ENCODE results near the gene C6orf15. TPM values are rescaled to one million over a fixed set of nuclear protein-coding genes. Genes with fewer than 3 reads are reported as not detected.

The C6orf15 gene
- total RNA-seq, 1 experiment from 2014 or later = not detected

DNA sequence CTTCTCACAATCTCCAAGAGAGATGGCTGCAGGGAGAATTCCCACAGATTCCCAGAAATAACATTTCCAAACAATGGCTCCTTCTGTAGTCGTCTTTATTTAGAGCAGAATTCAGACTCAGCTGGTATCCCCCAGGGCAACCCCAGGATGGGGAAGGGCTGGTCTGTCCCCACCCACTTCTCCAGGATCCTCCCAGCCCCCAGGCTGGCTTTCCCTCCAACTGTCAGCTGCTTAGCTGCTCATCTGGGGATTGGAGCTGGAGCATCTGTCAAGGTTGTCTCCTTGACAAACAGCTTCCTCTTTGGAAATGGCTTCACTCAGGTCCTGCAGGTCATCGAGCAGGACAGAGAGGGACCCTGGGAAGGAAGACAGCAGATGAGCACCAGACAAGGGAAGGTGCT is 30.0 kb upstream of the C6orf15 start:
- H3K27me3 ChIP-seq (ENCODE audit: control insufficient read depth, insufficient read depth, low read length) = no peaks in the 10 kb centered on the region
- in situ Hi-C loops (cut with HindIII; ENCODE audit: low pct_unique_long_range_greater_than_20kb, low sequenced_read_pairs) = no loop called here
- ATAC-seq = no peak
- TF ChIP-seq, protein P1, sequence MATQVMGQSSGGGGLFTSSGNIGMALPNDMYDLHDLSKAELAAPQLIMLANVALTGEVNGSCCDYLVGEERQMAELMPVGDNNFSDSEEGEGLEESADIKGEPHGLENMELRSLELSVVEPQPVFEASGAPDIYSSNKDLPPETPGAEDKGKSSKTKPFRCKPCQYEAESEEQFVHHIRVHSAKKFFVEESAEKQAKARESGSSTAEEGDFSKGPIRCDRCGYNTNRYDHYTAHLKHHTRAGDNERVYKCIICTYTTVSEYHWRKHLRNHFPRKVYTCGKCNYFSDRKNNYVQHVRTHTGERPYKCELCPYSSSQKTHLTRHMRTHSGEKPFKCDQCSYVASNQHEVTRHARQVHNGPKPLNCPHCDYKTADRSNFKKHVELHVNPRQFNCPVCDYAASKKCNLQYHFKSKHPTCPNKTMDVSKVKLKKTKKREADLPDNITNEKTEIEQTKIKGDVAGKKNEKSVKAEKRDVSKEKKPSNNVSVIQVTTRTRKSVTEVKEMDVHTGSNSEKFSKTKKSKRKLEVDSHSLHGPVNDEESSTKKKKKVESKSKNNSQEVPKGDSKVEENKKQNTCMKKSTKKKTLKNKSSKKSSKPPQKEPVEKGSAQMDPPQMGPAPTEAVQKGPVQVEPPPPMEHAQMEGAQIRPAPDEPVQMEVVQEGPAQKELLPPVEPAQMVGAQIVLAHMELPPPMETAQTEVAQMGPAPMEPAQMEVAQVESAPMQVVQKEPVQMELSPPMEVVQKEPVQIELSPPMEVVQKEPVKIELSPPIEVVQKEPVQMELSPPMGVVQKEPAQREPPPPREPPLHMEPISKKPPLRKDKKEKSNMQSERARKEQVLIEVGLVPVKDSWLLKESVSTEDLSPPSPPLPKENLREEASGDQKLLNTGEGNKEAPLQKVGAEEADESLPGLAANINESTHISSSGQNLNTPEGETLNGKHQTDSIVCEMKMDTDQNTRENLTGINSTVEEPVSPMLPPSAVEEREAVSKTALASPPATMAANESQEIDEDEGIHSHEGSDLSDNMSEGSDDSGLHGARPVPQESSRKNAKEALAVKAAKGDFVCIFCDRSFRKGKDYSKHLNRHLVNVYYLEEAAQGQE (IDR thresholded peaks at IDR 0.05; ENCODE audit: insufficient read depth in 1 of 2, low read depth in 2 of 2, low read length in 1 of 2) = no peak
- no peak for TF ChIP-seq TCF7L2 (IDR thresholded peaks at IDR 0.05; ENCODE audit: low read depth, low read length)
- TF ChIP-seq POLR2AphosphoS5 (IDR thresholded peaks at IDR 0.05; ENCODE audit: low read depth, low read length) = no peak
- TF ChIP-seq SIN3A (IDR thresholded peaks at IDR 0.05; ENCODE audit: borderline replicate concordance, insufficient read depth, low read depth, low read length) = no peak
- TF ChIP-seq, protein P2, sequence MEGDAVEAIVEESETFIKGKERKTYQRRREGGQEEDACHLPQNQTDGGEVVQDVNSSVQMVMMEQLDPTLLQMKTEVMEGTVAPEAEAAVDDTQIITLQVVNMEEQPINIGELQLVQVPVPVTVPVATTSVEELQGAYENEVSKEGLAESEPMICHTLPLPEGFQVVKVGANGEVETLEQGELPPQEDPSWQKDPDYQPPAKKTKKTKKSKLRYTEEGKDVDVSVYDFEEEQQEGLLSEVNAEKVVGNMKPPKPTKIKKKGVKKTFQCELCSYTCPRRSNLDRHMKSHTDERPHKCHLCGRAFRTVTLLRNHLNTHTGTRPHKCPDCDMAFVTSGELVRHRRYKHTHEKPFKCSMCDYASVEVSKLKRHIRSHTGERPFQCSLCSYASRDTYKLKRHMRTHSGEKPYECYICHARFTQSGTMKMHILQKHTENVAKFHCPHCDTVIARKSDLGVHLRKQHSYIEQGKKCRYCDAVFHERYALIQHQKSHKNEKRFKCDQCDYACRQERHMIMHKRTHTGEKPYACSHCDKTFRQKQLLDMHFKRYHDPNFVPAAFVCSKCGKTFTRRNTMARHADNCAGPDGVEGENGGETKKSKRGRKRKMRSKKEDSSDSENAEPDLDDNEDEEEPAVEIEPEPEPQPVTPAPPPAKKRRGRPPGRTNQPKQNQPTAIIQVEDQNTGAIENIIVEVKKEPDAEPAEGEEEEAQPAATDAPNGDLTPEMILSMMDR (IDR thresholded peaks at IDR 0.05) = no peak
- no peak for DNase-seq (ENCODE audit: low read depth, low spot score)
- POLR2A ChIA-PET = no interaction called here
- H3K4me3 ChIP-seq (ENCODE audit: low read depth in 2 of 2, low read length in 2 of 2) = no peak overlapping the region
- CTCF ChIA-PET = no interaction called here
- 0 out of 2 replicates have a peak, but pooled peaks cover 2% of the 10 kb centered on the region for H3K36me3 ChIP-seq (ENCODE audit: control insufficient read depth, insufficient read depth, low read length)
- intact Hi-C loops (cut with micrococcal nuclease; ENCODE audit: unreplicated experiment) = no loop called here
- H3K4me1 ChIP-seq (ENCODE audit: control insufficient read depth, insufficient read depth, low read length) = no peaks in the 10 kb centered on the region
- no peaks in the 10 kb centered on the region for H3K9me3 ChIP-seq (ENCODE audit: control insufficient read depth, insufficient read depth, low read depth, low read length)
- no TSS peak for BruUV-seq (replicated peaks)
- H3K27ac ChIP-seq (ENCODE audit: low read length) = no peak overlapping the region

DNA sequence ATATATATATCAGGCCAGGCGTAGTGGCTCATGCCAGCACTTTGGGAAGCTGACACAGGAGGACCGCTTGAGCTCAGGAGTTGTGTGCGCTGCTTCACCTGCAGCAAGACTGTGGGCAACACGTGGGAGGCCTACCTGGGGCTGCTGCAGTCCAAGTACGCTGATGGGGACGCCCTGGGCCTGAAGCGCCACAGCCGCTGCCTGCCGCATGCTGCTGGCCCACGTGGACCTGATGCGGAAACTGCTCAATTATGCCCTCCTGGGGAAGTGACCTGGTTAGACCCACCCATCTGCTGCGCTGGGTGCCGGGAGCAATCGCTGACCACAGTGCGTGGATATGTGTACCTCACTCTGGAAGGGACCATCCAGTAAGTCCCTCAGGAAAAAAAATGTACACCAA is 28.3 kb upstream of the C6orf15 start:
- TF ChIP-seq, protein P1 (IDR thresholded peaks at IDR 0.05; ENCODE audit: insufficient read depth in 1 of 2, low read depth in 2 of 2, low read length in 1 of 2) = no peak
- TF ChIP-seq SIN3A (IDR thresholded peaks at IDR 0.05; ENCODE audit: borderline replicate concordance, insufficient read depth, low read depth, low read length) = no peak
- Histone ChIP-seq H3K9me3 (ENCODE audit: control insufficient read depth, insufficient read depth, low read depth, low read length) (no peaks in the 10 kb centered on the region), H3K36me3 (ENCODE audit: control insufficient read depth, insufficient read depth, low read length) (0 out of 2 replicates have a peak, but pooled peaks cover 2% of the 10 kb centered on the region), H3K4me3 (ENCODE audit: low read depth in 2 of 2, low read length in 2 of 2) (no peak overlapping the region), H3K4me1 (ENCODE audit: control insufficient read depth, insufficient read depth, low read length) (no peaks in the 10 kb centered on the region), H3K27me3 (ENCODE audit: control insufficient read depth, insufficient read depth, low read length) (no peaks in the 10 kb centered on the region), H3K27ac (ENCODE audit: low read length) (no peak overlapping the region)
- ATAC-seq (no peak), DNase-seq (ENCODE audit: low read depth, low spot score) (no peak)
- in situ Hi-C loops (cut with HindIII; ENCODE audit: low pct_unique_long_range_greater_than_20kb, low sequenced_read_pairs) = no loop called here
- intact Hi-C loops (cut with micrococcal nuclease; ENCODE audit: unreplicated experiment) = no loop called here
- POLR2A ChIA-PET = no interaction called here
- no TSS peak for BruUV-seq (replicated peaks)
- CTCF ChIA-PET = no interaction called here
